HCT116 (cell line): ENCODE results near the gene LRSAM1. TPM values are rescaled to one million over a fixed set of nuclear protein-coding genes. Genes with fewer than 3 reads are reported as not detected.
A peak's percentile ranks its signal among the peaks of the same experiment; 100 is the strongest.

Experiments used
- ATAC-seq: fragments of 200-7000 bp; cut with Tn5 transposase; 2 replicates; pipeline ENCODE4 v1.9.1; 2020; ENCODE audit warnings: mild to moderate bottlenecking, moderate library complexity
- BruUV-seq: library from RNA; stranded (reverse); fragments of 400-500 nt; replicated peaks from 2 replicates; lab custom pipeline; 2021; lab: Mats Ljungman, UMichigan
- CTCF ChIA-PET: fragments of 300-600 bp; sonication (Branson Sonifier 250); formaldehyde crosslinking; loops from one replicate; lab custom pipeline; 2021; ENCODE audit warnings: antibody characterized with exemption; lab: Charles Lee
- POLR2A ChIA-PET: fragments of 300-600, 350-600 bp; sonication (Branson Sonifier 250); formaldehyde crosslinking; loops from one replicate; lab custom pipeline; 2021; ENCODE audit warnings: antibody characterized with exemption; lab: Charles Lee
- RAD21 ChIA-PET, 2 experiments: fragments of 300-600 bp; sonication (Branson Sonifier 250); formaldehyde crosslinking; loops; one replicate each; lab custom pipeline; 2023; ENCODE audit warnings: low total read pairs in 2 of 2; ENCODE audit not compliant: uncharacterized antibody in 2 of 2, unreplicated experiment in 2 of 2, low non-redundant PET in 1 of 2; lab: Charles Lee
- DNase-seq: peaks from one replicate; pipeline ENCODE4 v3.0.0-alpha.2; 2010; ENCODE audit warnings: low read depth, low spot score
- H2AFZ ChIP-seq: fragments of 200-600 bp; shearing (Covaris generic), sonication (generic); 2 replicates; pipeline ENCODE4 v1.6.1; 2017; ENCODE audit warnings: low read depth, mixed run types, mixed read lengths, antibody characterized with exemption, low read length; ENCODE audit not compliant: poor library complexity, severe bottlenecking
- H3K27ac ChIP-seq: 2 replicates; pipeline ENCODE4 v1.5.1; 2012; ENCODE audit warnings: low read depth, low read length
- H3K27me3 ChIP-seq: fragments of 200-600 bp; sonication (generic); 2 replicates; pipeline ENCODE4 v1.6.1; 2016; ENCODE audit warnings: mixed run types, low read length, mixed read lengths; ENCODE audit not compliant: insufficient read depth
- H3K36me3 ChIP-seq, 2 experiments: fragments of 200-500 bp in 1 of 2; fragments of 200-600 bp in 1 of 2; sonication (Bioruptor generic) in 1 of 2; sonication (generic) in 1 of 2; 2 replicates each; pipeline versions ENCODE4 v1.5.1 to v1.6.1; 2014 to 2016; ENCODE audit warnings: low read length in 2 of 2, inconsistent platforms in 1 of 2, mixed read lengths in 1 of 2, mixed run types in 1 of 2; ENCODE audit not compliant: insufficient read depth in 2 of 2, control insufficient read depth in 1 of 2
- H3K4me1 ChIP-seq, 2 experiments: fragments of 200-600 bp in 1 of 2; sonication (generic) in 1 of 2; 2 replicates each; pipeline versions ENCODE4 v1.5.1 to v1.6.1; 2012 to 2017; ENCODE audit warnings: low read length in 2 of 2, inconsistent platforms in 1 of 2, mild to moderate bottlenecking in 1 of 2, mixed read lengths in 1 of 2, mixed run types in 1 of 2, moderate library complexity in 1 of 2; ENCODE audit not compliant: insufficient read depth in 2 of 2, control insufficient read depth in 1 of 2
- H3K4me2 ChIP-seq: fragments of 200-600 bp; sonication (generic); 2 replicates; pipeline ENCODE4 v1.6.1; 2017; ENCODE audit warnings: mixed run types, low read length, mixed read lengths
- H3K4me3 ChIP-seq, 2 experiments: fragments of 200-600 bp in 1 of 2; sonication (generic) in 1 of 2; replicated peaks in 1 of 2; 2 replicates each; pipeline ENCODE4 v1.5.1; 2011 to 2016; ENCODE audit warnings: low read length in 2 of 2, control low read depth in 1 of 2, low read depth in 1 of 2, mild to moderate bottlenecking in 1 of 2, mixed read lengths in 1 of 2, mixed run types in 1 of 2
- H3K79me2 ChIP-seq: fragments of 200-600 bp; sonication (generic); 2 replicates; pipeline ENCODE4 v1.6.1; 2017; ENCODE audit warnings: mild to moderate bottlenecking, mixed run types, low read length, moderate library complexity, mixed read lengths; ENCODE audit not compliant: insufficient read depth
- H3K9ac ChIP-seq: fragments of 200-600 bp; sonication (generic); 2 replicates; pipeline ENCODE4 v1.6.1; 2016; ENCODE audit warnings: low read length, mixed read lengths
- H3K9me2 ChIP-seq: fragments of 200-600 bp; sonication (generic), shearing (Covaris generic); 2 replicates; pipeline ENCODE4 v1.6.1; 2017; ENCODE audit warnings: mixed run types, mild to moderate bottlenecking, moderate library complexity; ENCODE audit not compliant: insufficient read depth
- H3K9me3 ChIP-seq, 2 experiments: fragments of 200-500 bp in 1 of 2; fragments of 200-600 bp in 1 of 2; sonication (Bioruptor generic) in 1 of 2; sonication (generic) in 1 of 2; 2 replicates each; pipeline ENCODE4 v1.6.1; 2014 to 2017; ENCODE audit warnings: low read length in 2 of 2, mixed read lengths in 2 of 2, inconsistent platforms in 1 of 2, low read depth in 1 of 2, mild to moderate bottlenecking in 1 of 2, mixed run types in 1 of 2, moderate library complexity in 1 of 2; ENCODE audit not compliant: control insufficient read depth in 1 of 2, insufficient read depth in 1 of 2
- H4K20me1 ChIP-seq: fragments of 200-600 bp; sonication (generic), shearing (Covaris generic); 2 replicates; pipeline ENCODE4 v1.6.1; 2017; ENCODE audit warnings: mixed run types, mild to moderate bottlenecking, moderate library complexity; ENCODE audit not compliant: insufficient read depth
- CBX3 ChIP-seq: IDR thresholded peaks from 2 replicates; pipeline ENCODE4 v1.6.1; 2012; ENCODE audit warnings: low read depth
- CTCF ChIP-seq, 3 experiments: fragments of 200-600 bp in 1 of 3; sonication (generic) in 1 of 3; IDR thresholded peaks in 2 of 3; conservative IDR thresholded peaks in 1 of 3; 2 replicates each; pipeline ENCODE4 v1.5.1; 2012 to 2017; ENCODE audit warnings: low read depth in 2 of 3, low read length in 2 of 3, antibody characterized with exemption in 1 of 3, borderline replicate concordance in 1 of 3, control low read depth in 1 of 3, mild to moderate bottlenecking in 1 of 3, mixed read lengths in 1 of 3, mixed run types in 1 of 3, moderate library complexity in 1 of 3; ENCODE audit not compliant: insufficient read depth in 1 of 3
- ELF1 ChIP-seq: IDR thresholded peaks from 2 replicates; pipeline ENCODE4 v1.6.1; 2012; ENCODE audit warnings: low read depth, borderline replicate concordance
- POLR2AphosphoS5 ChIP-seq: IDR thresholded peaks from 2 replicates; pipeline ENCODE4 v1.6.1; 2011; ENCODE audit warnings: mild to moderate bottlenecking, low read depth, low read length, moderate library complexity
- RAD21 ChIP-seq: IDR thresholded peaks from 2 replicates; pipeline ENCODE4 v1.6.1; 2012; ENCODE audit warnings: low read depth, mild to moderate bottlenecking
- SRF ChIP-seq: IDR thresholded peaks from 2 replicates; pipeline ENCODE4 v1.6.1; 2012; ENCODE audit warnings: low read depth
- intact Hi-C: fragments of 100-400 bp; cut with micrococcal nuclease; formaldehyde crosslinking; loops from 2 replicates; pipeline ENCODE4 v1.10.0; 2022
- total RNA-seq: library from RNA; stranded (reverse); gene quantifications from one replicate; pipeline ENCODE4 v1.2.1, GENCODE V29; 2021; ENCODE audit not compliant: unreplicated experiment

LRSAM1 gene
- total RNA-seq, 1 experiment from 2014 or later = 25.9 TPM

DNA sequence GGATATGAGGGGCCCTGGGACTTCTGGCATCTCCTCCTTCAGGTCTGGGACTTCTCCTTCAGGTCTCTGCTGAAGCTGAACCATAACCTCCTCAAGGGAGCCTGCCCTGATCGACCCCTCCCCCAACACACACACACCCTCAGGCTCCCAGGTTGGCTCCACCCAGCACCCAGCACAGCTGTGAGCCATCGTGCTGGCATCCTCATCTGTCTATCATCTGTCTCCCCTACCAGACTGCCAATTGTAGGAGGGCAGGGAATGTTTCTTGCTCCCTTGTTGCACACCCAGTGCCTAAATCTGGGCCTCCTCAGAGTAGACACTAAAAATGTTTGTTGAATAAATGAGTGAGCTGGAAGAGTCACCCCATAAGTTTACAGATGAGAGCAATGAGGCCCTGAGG lies 71.4 kb downstream of the LRSAM1 start:
- BruUV-seq = no TSS peak
- POLR2A ChIA-PET = no interaction called here

DNA sequence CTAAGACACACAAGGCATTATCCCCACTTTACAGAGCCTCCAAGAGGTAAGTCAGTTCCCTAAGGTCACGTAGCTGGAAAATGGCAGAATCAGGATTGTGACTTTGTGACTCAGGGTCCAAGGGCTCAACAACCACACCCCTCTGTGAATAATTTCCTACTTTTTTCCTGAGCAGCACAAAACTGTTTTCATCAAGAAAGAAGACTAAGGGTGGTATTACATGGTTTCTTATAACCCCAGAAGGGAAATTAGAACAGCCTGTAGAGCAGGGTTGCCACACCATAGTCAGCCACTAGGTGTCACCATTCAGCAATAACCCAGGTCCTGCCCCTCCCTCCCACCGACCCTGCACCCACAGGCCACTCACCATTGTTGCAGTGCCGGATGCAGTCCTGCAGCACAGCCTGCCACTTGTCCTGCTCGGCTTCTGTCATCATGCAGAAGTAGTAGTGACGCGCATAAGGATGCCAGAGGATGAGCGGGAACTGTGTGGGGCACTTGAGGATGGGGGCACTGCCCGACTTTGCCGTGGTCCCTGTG lies 72.1 kb downstream of the LRSAM1 start:
- Histone ChIP-seq H3K4me2 (no peak overlapping the region), H3K36me3 (peaks cover 30 to 73% of the 10 kb centered on the region in 2 experiments), H3K4me1 (peaks cover 0 to 18% of the 10 kb centered on the region in 2 experiments; a peak in 1 of 4 replicates), H3K27me3 (no peaks in the 10 kb centered on the region), H4K20me1 (no peaks in the 10 kb centered on the region), H3K4me3 (no peak overlapping the region), H3K9me3 (peaks cover 17 to 31% of the 10 kb centered on the region in 2 experiments; a peak in 3 of 4 replicates), H3K27ac (no peak overlapping the region), H3K9me2 (no peaks in the 10 kb centered on the region), H2AFZ (no peak overlapping the region), H3K9ac (no peak overlapping the region), H3K79me2 (peaks cover 10% of the 10 kb centered on the region; the same call in 1 of the 2 replicates)
- TF ChIP-seq CBX3 (peak; percentile 45; the same call in 1 of the 2 replicates), ELF1 (no peak), RAD21 (peak; percentile 50), CTCF (IDR thresholded peaks at IDR 0.05 in 2 of 3, conservative IDR thresholded peaks at IDR 0.05 in 1 of 3; ENCODE audit: borderline replicate concordance in 1 of 3, insufficient read depth in 1 of 3, low read depth in 2 of 3, low read length in 2 of 3) (peak; percentile 26 to 92 (median 76); a peak in 5 of 6 replicates), POLR2AphosphoS5 (0 out of 2 replicates have a peak, but pooled peaks have one; percentile 13), SRF (no peak)
- RAD21 ChIA-PET = no interaction called here
- no TSS peak for BruUV-seq
- ATAC-seq (peak; percentile 50), DNase-seq (peak; percentile 50)
- intact Hi-C loops = loop anchor here (5.0 kb wide), 1 partner anchor 199 kb away; no protein-coding TSS in a partner anchor
- POLR2A ChIA-PET = no interaction called here
- CTCF ChIA-PET = no interaction called here

More for the DNA sequence above, 71.4 kb downstream of the LRSAM1 start:
- peaks cover 17 to 31% of the 10 kb centered on the region in 2 experiments; a peak in 3 of 4 replicates for H3K9me3 ChIP-seq
- no peak for DNase-seq
- peaks cover 35 to 76% of the 10 kb centered on the region in 2 experiments for H3K36me3 ChIP-seq
- H4K20me1 ChIP-seq = no peaks in the 10 kb centered on the region
- no peaks in the 10 kb centered on the region for H3K27me3 ChIP-seq
- no peak for TF ChIP-seq CBX3
- no peak overlapping the region for H3K4me3 ChIP-seq
- ATAC-seq = no peak
- no peak overlapping the region for H3K27ac ChIP-seq
- H3K79me2 ChIP-seq = peaks cover 8% of the 10 kb centered on the region; the same call in 1 of the 2 replicates
- H3K4me1 ChIP-seq = peaks cover 0 to 18% of the 10 kb centered on the region in 2 experiments; a peak in 1 of 4 replicates
- no peak overlapping the region for H3K4me2 ChIP-seq
- RAD21 ChIA-PET = no interaction called here
- no peak overlapping the region for H2AFZ ChIP-seq
- no peak overlapping the region for H3K9ac ChIP-seq
- no peaks in the 10 kb centered on the region for H3K9me2 ChIP-seq
- intact Hi-C loops = loop anchor here (5.0 kb wide), 1 partner anchor 200 kb away; no protein-coding TSS in a partner anchor
- CTCF ChIA-PET = no interaction called here
